Muscle of arm (tissue), 12 donors: Measurements from ENCODE around the gene CRACR2A. TPM values are rescaled to one million over a fixed set of nuclear protein-coding genes. Genes with fewer than 3 reads are reported as not detected.

Source experiments
- DNase-seq: peaks from one replicate; pipeline ENCODE4 v3.0.0-alpha.2; 2013
- polyA plus RNA-seq, 12 donors: library from polyadenylated mRNA; unstranded; fragments of 120-200 nt; gene quantifications; one replicate each; pipeline ENCODE4 v1.2.1, GENCODE V29; 2013; ENCODE audit not compliant: insufficient read length in 12 of 12

Gene CRACR2A
- polyA plus RNA-seq, 12 donors = 1.3 to 2.4 (median 1.7) TPM; not detected in 2

DNA sequence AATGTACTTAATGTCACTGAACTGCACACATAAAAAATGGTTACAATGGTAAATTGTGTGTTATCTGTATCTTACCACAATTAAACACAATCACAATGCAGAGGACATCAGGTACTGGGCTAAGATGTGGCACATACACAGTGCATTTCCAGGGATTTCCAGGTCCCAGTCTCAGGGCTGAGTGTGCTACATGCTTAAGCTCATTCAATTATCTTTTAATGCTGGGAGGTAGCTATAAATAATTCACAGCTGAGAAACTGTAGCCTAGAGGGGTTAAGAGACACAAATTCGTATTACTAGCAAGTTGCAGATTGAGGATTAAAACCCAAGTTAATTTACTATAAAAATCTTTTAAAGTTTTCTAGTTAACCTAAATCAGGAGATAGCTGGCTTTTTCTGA, 67.1 kb downstream of the CRACR2A start:
- DNase-seq = no peak

GRCh38 chr12:3684449-3685051, 68.4 kb downstream of the CRACR2A start:
- DNase-seq = no peak

- no peak for DNase-seq
Measured at GRCh38 chr12:3683670-3684069, 69.2 kb downstream of the CRACR2A start.

- no peak for DNase-seq
Measured at GRCh38 chr12:3681595-3682061, 71.3 kb downstream of the CRACR2A start.

GRCh38 chr12:3680919-3681594, 71.9 kb downstream of the CRACR2A start:
- peak; percentile 30 for DNase-seq

DNA sequence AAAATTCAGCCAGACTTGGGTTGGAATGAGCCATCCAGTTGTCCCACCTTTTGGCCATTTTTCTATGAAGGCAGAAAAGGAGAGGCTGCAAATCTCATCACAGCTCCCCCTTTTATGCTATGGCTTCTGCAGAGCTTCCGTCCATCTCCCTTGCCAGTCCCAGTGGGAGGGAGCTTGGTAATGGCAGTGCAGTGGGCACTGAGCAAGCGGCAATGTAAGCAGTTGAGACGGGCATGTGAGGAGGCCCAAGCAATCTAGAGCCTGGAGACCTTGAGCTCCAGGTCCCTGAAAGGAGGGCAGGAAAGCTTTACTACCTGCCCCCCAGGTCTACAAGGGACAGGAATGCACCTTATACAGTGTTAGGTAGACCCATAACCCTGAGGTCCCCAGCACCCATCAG, 73.1 kb downstream of the CRACR2A start:
- no peak for DNase-seq

- no peak for DNase-seq
Measured at GRCh38 chr12:3677609-3678008, 75.3 kb downstream of the CRACR2A start.

DNA sequence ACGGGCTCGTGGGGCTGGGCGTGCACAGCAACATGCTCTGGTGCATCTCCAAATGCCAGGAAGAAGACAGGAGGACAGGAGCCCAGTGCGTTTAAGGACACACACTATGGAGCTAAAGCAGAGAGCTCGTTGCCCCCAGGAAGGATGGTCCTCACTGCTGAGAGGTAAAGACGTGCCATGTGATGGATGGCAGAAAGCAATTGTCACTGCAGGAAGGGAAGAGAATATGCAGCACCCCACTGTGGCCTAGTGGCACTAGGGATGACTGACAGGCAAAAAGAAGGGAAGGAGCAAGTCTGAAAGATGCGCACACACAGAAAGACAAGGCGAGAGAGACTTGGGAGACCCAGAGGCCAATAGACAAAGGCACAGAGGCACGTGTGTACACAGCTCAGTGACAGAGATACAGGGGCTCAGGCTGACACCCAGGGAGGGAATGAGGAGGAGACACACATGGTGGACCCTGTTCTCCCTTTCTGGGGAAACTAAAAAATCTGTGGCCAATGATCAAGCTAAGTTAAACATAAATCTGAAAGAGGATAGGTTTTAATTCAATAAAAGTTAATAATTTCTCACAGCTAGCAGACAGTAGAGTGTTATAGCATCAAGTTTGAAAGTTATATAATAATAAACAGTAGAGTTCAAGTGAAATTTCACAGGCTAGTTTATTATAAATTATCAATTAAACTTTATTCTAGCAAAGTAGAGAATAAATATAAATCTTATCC, 78.8 kb downstream of the CRACR2A start:
- no peak for DNase-seq

GRCh38 chr12:3672113-3672509, 80.8 kb downstream of the CRACR2A start:
- no peak for DNase-seq

- no peak for DNase-seq
Measured at GRCh38 chr12:3671330-3672112, 81.4 kb downstream of the CRACR2A start.

DNA sequence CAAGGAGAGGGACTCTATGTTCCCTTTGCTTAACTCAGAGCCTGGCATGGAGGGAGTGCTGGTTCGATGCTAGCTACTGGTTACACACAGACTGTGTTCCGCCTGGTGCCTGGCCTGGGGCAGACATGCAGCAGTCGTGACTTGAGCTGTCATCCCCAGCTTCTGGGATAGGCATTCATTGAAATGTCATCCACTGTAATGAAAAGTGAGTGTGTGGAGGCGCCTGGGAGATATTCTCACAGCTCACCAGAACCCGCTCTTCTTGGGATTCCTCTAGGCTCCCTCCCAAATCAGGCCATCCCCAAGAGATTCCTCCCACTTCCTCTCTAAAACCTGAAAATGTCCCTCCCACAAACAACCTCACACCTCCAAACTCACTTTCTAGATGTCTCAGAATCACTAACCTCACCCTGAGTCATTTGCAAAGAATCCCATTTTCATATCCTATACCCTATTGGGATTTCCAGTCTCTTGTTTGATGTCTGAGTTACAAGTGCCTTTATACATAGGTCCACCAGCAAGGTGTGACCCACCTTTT, 82.8 kb downstream of the CRACR2A start:
- no peak for DNase-seq

- DNase-seq = no peak
Measured at GRCh38 chr12:3669594-3669993, 83.3 kb downstream of the CRACR2A start.

GRCh38 chr12:3668479-3669165, 84.3 kb downstream of the CRACR2A start:
- DNase-seq = no peak

DNA sequence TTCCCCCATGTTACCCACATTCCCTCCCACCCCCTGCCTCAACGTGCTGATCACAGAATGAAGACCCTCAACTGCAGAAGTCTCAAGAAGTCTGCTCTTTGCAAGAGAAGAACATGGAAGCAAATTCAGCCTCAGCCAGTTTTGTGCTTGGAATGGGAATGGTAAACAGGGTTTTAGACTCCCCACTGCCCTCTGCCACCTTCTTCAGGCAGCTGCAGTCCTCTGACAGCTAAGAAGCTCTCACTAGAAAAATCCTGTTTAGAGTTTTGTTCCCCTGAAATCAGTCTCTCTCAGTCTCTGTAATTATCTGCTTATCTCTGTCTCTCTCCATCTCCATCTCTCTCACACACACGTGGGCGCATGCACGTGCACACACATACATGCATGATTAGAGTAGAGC, 85.4 kb downstream of the CRACR2A start:
- DNase-seq = no peak

- no peak for DNase-seq
Measured at GRCh38 chr12:3666441-3666840, 86.5 kb downstream of the CRACR2A start.

- no peak for DNase-seq
Measured at GRCh38 chr12:3662521-3662921, 90.4 kb downstream of the CRACR2A start.

DNA sequence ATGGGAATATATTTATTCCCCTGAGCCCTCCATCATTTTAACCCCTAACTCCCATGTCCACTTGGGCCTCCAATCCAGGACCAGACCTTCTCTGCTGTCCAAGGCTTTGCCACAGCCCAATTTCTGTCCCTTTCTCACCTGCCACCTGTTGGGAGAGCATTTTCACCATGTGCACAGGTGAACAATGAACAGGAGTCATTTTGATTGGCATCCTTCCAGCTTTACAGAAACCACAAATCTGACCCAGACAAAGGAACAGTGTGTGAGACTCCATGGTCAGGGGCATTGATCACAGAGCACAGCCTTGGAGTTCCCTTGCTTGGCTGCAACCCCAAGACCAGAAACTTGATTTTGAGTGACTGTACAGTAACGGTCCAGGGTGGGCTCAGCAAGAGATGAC, 91.9 kb downstream of the CRACR2A start:
- DNase-seq = no peak

GRCh38 chr12:3658327-3659163, 94.4 kb downstream of the CRACR2A start:
- peak; percentile 7 for DNase-seq

DNA sequence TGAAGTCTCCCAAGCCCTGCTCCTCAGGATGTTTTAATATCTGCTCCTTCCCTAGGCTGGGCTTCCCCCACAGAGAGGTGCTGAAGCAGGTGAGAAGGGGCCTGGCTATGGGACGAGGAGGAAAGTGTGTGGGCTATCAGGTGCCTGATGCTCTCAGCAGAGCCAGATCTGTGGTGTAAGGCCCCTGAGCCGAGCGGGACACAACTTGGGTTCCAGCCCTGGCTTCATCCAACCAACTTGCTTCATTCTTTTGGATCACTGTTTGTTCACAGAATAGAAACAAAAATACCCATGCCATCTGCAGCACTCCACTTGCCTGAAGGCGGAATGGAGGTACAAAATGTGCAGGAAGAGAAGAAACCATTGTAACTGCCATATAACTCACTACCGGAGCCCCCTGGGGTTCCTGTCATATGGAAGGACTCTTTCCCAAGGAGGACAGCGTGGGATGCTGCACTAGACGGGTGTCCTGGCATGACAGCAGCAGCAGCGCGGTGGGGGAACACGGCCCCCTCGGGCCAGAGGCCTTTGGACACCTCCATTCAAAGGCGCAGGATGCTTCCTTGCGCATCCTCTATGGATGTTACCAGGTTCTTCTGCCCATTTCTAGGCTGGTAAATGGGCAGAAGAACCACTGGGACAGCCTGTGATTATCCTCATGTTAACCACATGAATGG, 95.8 kb downstream of the CRACR2A start:
- no peak for DNase-seq
